Measurements from ENCODE around the gene EDRF1.

DNA sequence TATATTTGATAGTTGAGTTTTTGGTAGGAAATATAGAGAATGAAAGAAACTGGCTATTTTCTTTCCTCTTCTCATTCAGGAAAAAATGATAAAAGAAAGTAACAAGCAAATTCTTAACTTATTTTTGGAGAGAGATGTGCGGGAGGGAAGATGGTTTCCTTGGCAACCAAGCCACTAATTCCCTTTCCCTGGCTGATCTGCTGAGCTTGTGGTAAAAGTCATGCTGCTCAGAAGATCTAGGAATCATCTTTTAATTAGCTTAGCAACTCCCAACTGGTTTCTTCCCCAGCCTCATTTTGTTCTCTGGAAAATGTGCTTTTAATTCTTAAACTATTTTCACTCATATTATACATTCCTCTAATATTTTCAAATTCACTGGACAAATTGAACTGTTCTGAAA is 91.7 kb downstream of the EDRF1 start:
- no peak for TF ChIP-seq POLR2A (IDR thresholded peaks at IDR 0.05)
- TF ChIP-seq, protein P1, sequence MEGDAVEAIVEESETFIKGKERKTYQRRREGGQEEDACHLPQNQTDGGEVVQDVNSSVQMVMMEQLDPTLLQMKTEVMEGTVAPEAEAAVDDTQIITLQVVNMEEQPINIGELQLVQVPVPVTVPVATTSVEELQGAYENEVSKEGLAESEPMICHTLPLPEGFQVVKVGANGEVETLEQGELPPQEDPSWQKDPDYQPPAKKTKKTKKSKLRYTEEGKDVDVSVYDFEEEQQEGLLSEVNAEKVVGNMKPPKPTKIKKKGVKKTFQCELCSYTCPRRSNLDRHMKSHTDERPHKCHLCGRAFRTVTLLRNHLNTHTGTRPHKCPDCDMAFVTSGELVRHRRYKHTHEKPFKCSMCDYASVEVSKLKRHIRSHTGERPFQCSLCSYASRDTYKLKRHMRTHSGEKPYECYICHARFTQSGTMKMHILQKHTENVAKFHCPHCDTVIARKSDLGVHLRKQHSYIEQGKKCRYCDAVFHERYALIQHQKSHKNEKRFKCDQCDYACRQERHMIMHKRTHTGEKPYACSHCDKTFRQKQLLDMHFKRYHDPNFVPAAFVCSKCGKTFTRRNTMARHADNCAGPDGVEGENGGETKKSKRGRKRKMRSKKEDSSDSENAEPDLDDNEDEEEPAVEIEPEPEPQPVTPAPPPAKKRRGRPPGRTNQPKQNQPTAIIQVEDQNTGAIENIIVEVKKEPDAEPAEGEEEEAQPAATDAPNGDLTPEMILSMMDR (IDR thresholded peaks at IDR 0.05 in 4 of 5, conservative IDR thresholded peaks at IDR 0.05 in 1 of 5) = no peak
